NCI-H526 treated with DMSO at 0.1 percent for 48 hours (cell line): ENCODE results near the gene KIAA0825.
"Not testable (repeated sequence)": the region's sequence is repeated elsewhere in the genome, so short reads cannot be mapped to it uniquely, and the experiment has no call there.

Experiments
- DNase-seq: peaks from one replicate; lab custom pipeline; 2025; lab: John Stamatoyannopoulos, UW

Gene KIAA0825

GRCh38 chr5:94577466-94578245 is 40.7 kb downstream of the KIAA0825 start:
- no peak for DNase-seq

GRCh38 chr5:94575196-94575595 is 43.2 kb downstream of the KIAA0825 start:
- DNase-seq, result no peak

- DNase-seq, result not testable (repeated sequence)
Measured at GRCh38 chr5:94573349-94573748, 45.1 kb downstream of the KIAA0825 start.

- no peak for DNase-seq
Measured at GRCh38 chr5:94571415-94571814, 47.0 kb downstream of the KIAA0825 start.

GRCh38 chr5:94564812-94565211 is 53.6 kb downstream of the KIAA0825 start:
- DNase-seq, result no peak

- DNase-seq, result no peak
Measured at GRCh38 chr5:94562327-94562971, 56.0 kb downstream of the KIAA0825 start.

GRCh38 chr5:94558028-94558427 is 60.4 kb downstream of the KIAA0825 start:
- no peak for DNase-seq

GRCh38 chr5:94551858-94552257 is 66.5 kb downstream of the KIAA0825 start:
- DNase-seq, result no peak

GRCh38 chr5:94545870-94546625 is 72.4 kb downstream of the KIAA0825 start:
- DNase-seq, result no peak

- DNase-seq, result no peak
Measured at GRCh38 chr5:94544875-94545547, 73.4 kb downstream of the KIAA0825 start.

- no peak for DNase-seq
Measured at GRCh38 chr5:94544031-94544650, 74.3 kb downstream of the KIAA0825 start.

- DNase-seq, result no peak
Measured at GRCh38 chr5:94540856-94541494, 77.4 kb downstream of the KIAA0825 start.

- no peak for DNase-seq
Measured at GRCh38 chr5:94538260-94538659, 80.1 kb downstream of the KIAA0825 start.

GRCh38 chr5:94526706-94527105 is 91.7 kb downstream of the KIAA0825 start:
- no peak for DNase-seq

GRCh38 chr5:94524841-94525697 is 93.3 kb downstream of the KIAA0825 start:
- peak; percentile 1 for DNase-seq

GRCh38 chr5:94523018-94523417 is 95.4 kb downstream of the KIAA0825 start:
- DNase-seq, result no peak

- no peak for DNase-seq
Measured at GRCh38 chr5:94522117-94522516, 96.3 kb downstream of the KIAA0825 start.

- no peak for DNase-seq
Measured at GRCh38 chr5:94517490-94518488, 100.6 kb downstream of the KIAA0825 start.

- no peak for DNase-seq
Measured at GRCh38 chr5:94516148-94516547, 102.3 kb downstream of the KIAA0825 start.
